ENCODE results near the gene GRM7. TPM values are rescaled to one million over a fixed set of nuclear protein-coding genes. Genes with fewer than 3 reads are reported as not detected.

The GRM7 gene
- total and polyA plus RNA-seq, 4 donors: 0.08 to 0.33 TPM; not detected in 2

GRCh38 chr3:7158516-7158915 lies 297.6 kb downstream of the GRM7 start (continued):
- TF ChIP-seq HNF4G (IDR thresholded peaks at IDR 0.05) (no peak), HNF4A (conservative IDR thresholded peaks at IDR 0.05) (no peak), TAF1 (conservative IDR thresholded peaks at IDR 0.05) (no peak), MAX (IDR thresholded peaks at IDR 0.05) (no peak), GABPA (IDR thresholded peaks at IDR 0.05 in 1 of 2, conservative IDR thresholded peaks at IDR 0.05 in 1 of 2) (no peak), RXRA (IDR thresholded peaks at IDR 0.05) (no peak), FOXA1 (IDR thresholded peaks at IDR 0.05) (no peak), EGR1 (IDR thresholded peaks at IDR 0.05; ENCODE audit: low read depth in 2 of 2) (no peak), SP1 (IDR thresholded peaks at IDR 0.05) (no peak), ZBTB33 (IDR thresholded peaks at IDR 0.05) (no peak)

GRCh38 chr3:7160689-7161088 lies 299.8 kb downstream of the GRM7 start:
- H3K27me3 ChIP-seq (ENCODE audit: control insufficient read depth in 4 of 4, insufficient read depth in 4 of 4, low read length in 3 of 4): no peaks in the 10 kb centered on the region
- no peak for TF ChIP-seq EGR1 (IDR thresholded peaks at IDR 0.05; ENCODE audit: low read depth in 2 of 2)
- TF ChIP-seq MAX (IDR thresholded peaks at IDR 0.05): no peak
- TF ChIP-seq HNF4A (conservative IDR thresholded peaks at IDR 0.05): no peak
- TF ChIP-seq CTCF (IDR thresholded peaks at IDR 0.05; ENCODE audit: low read depth, low read length, missing input control): no peak
- TF ChIP-seq NR2F2 (IDR thresholded peaks at IDR 0.05): no peak
- TF ChIP-seq RAD21 (IDR thresholded peaks at IDR 0.05): no peak
- TF ChIP-seq GABPA (IDR thresholded peaks at IDR 0.05 in 1 of 2, conservative IDR thresholded peaks at IDR 0.05 in 1 of 2): no peak
- TF ChIP-seq JUND (IDR thresholded peaks at IDR 0.05): no peak
- H3K27ac ChIP-seq (ENCODE audit: low read depth in 1 of 2, low read length in 2 of 2): no peak overlapping the region
- no peak overlapping the region for H3K4me3 ChIP-seq (ENCODE audit: low read depth in 1 of 3, low read length in 3 of 3)
- H3K9ac ChIP-seq (ENCODE audit: low read depth in 1 of 2, low read length in 2 of 2): no peak overlapping the region
- no peaks in the 10 kb centered on the region for H3K4me1 ChIP-seq (ENCODE audit: control insufficient read depth in 4 of 4, insufficient read depth in 4 of 4, low read length in 3 of 4)
- WGBS: 64% methylated on average over 2 of the region's 2 CpGs
- H3K9me3 ChIP-seq (ENCODE audit: control insufficient read depth in 4 of 4, low read length in 3 of 4): no peaks in the 10 kb centered on the region
- no peak for DNase-seq (ENCODE audit: low spot score)
- H3K36me3 ChIP-seq (ENCODE audit: control insufficient read depth in 4 of 4, insufficient read depth in 3 of 4, low read depth in 1 of 4, low read length in 3 of 4): no peaks in the 10 kb centered on the region

- Histone ChIP-seq H3K36me3 (ENCODE audit: control insufficient read depth in 4 of 4, insufficient read depth in 3 of 4, low read depth in 1 of 4, low read length in 3 of 4) (no peaks in the 10 kb centered on the region), H3K9me3 (ENCODE audit: control insufficient read depth in 4 of 4, low read length in 3 of 4) (peaks cover 0 to 6% (median 1%) of the 10 kb centered on the region in 4 donors), H3K9ac (ENCODE audit: low read depth in 1 of 2, low read length in 2 of 2) (no peak overlapping the region), H3K27ac (ENCODE audit: low read depth in 1 of 2, low read length in 2 of 2) (no peak overlapping the region), H3K4me1 (ENCODE audit: control insufficient read depth in 4 of 4, insufficient read depth in 4 of 4, low read length in 3 of 4) (no peaks in the 10 kb centered on the region), H3K4me3 (ENCODE audit: low read depth in 1 of 3, low read length in 3 of 3) (no peak overlapping the region), H3K27me3 (ENCODE audit: control insufficient read depth in 4 of 4, insufficient read depth in 4 of 4, low read length in 3 of 4) (no peaks in the 10 kb centered on the region)
- TF ChIP-seq FOXA1 (IDR thresholded peaks at IDR 0.05) (no peak), YY1 (IDR thresholded peaks at IDR 0.05) (no peak), HNF4G (IDR thresholded peaks at IDR 0.05) (no peak), RAD21 (IDR thresholded peaks at IDR 0.05) (no peak), JUND (IDR thresholded peaks at IDR 0.05) (no peak), RXRA (IDR thresholded peaks at IDR 0.05) (no peak), EGR1 (IDR thresholded peaks at IDR 0.05; ENCODE audit: low read depth in 2 of 2) (no peak), MAX (IDR thresholded peaks at IDR 0.05) (no peak), GABPA (IDR thresholded peaks at IDR 0.05 in 1 of 2, conservative IDR thresholded peaks at IDR 0.05 in 1 of 2) (no peak), HNF4A (conservative IDR thresholded peaks at IDR 0.05) (no peak), TAF1 (conservative IDR thresholded peaks at IDR 0.05) (no peak), SP1 (IDR thresholded peaks at IDR 0.05) (no peak), REST (IDR thresholded peaks at IDR 0.05) (no peak), NR2F2 (IDR thresholded peaks at IDR 0.05) (no peak), ATF3 (IDR thresholded peaks at IDR 0.05) (no peak)
- no peak for DNase-seq (ENCODE audit: low spot score)
- 77% methylated on average over 4 of the region's 4 CpGs for WGBS
Observed at GRCh38 chr3:7166460-7166859, 305.5 kb downstream of the GRM7 start.

Data from liver (tissue), 9 donors.